Activated effector memory CD4-positive, alpha-beta T cell treated with Interleukin-2 at 50 U/mL for 16 hours (primary cell): Measurements from ENCODE around the gene NAT16.

ENCODE experiments used
- DNase-seq: peaks from one replicate; pipeline ENCODE4 v3.0.0-alpha.2; 2020

The NAT16 gene

DNA sequence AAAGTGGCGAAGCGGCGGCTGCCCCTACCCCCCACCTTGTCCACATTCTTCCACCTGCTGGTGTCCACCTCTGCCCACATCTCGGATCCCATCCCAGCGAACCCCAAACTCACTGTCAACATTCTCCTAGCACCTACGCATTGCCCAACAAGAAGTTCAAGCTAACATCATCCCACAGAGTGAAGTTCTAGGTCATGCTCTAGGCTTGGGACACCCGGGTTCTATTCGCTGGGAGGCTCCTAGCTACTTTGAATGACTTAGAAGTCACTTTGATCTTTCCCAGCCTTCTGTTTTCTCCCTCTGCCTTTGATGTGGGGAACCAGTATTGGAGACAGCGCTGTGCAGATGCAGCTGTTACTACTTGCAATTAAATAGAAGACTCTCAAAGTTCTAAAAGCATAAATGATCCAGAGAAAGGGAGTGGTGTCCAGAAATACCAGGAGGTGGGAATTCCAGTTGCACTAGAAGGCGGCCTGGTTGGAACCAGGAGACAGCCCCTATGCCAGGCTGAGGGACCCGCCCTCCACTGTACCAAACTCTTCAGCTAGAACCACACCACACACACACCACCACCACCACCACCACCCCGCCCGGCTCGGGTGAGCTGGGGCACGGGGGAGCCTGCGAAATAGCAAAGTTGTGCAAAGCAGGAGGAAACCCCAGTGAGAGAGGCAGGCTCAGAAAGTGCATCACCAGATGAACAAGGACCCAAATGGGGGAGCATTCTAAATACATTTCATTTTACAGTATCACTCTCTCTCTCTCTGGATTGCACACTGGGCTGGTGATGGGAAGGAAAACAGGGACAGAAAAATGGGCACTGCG lies 9.3 kb downstream of the NAT16 start:
- no peak for DNase-seq

DNA sequence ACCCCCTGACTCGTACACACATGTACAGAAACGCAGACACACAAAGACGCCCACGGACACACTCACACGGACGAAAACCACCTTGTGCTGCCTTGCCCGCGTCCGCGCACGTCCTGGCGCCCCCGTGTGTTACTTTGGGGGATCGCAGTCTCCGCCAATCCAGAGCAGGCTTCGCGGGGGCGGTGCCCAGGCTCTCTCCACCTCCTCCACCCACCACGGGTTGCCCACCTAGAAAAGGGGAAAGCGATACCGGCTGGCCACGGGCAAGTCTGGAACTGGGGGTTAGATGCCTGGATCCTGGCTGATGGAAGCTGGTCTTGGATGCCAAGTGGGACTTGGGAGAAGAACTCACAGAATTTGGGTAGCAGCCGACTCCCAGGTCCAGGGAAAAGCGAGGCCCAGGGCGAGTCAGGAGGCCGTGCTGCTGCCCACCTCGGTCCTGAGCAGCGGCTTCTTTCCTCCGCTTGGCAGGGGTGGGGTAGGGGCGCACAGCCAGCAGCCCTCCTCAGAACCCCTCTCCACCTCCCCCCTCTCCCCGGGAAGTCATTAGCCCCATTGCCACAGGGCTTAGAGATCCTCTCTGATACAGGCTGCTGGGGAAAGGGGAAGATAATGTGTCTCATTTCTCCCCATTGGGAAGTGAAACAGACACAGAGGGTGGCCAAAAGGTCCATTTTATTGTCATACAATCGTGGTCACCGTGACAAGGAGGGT lies 10.1 kb downstream of the NAT16 start:
- DNase-seq = peak; percentile 67

DNA sequence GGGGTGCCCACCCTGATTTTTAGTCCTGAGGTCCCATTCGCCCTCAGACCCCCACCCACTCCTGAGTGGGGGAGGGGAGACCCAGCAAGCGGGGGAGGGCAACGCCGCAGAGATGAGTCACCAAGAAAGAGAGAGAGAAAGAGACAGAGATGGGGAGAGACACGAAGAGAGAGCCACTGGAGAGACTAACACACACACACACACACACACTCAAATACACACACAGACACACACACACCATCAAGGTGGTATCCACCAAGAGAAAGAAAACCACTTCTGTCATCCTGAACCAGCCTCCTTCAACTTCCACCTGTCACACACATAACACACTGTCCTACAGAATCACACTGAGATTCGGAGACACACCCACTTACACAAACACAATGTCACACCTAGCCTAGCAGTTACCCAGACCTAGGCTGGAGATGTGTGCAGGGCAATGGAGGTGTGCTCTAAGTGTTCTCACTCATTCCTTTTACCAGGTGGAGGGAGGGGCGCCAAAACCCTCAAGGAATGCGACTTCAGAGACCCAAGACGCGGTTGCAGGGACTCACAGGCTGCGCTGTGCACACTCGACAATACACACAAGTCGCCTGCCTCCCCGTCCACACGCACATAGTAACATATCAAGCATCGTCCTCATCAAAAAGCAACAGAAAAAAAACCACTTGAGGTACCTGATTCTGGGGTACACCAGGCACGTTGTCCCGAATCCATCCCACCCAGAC lies 10.8 kb downstream of the NAT16 start:
- DNase-seq = no peak

DNA sequence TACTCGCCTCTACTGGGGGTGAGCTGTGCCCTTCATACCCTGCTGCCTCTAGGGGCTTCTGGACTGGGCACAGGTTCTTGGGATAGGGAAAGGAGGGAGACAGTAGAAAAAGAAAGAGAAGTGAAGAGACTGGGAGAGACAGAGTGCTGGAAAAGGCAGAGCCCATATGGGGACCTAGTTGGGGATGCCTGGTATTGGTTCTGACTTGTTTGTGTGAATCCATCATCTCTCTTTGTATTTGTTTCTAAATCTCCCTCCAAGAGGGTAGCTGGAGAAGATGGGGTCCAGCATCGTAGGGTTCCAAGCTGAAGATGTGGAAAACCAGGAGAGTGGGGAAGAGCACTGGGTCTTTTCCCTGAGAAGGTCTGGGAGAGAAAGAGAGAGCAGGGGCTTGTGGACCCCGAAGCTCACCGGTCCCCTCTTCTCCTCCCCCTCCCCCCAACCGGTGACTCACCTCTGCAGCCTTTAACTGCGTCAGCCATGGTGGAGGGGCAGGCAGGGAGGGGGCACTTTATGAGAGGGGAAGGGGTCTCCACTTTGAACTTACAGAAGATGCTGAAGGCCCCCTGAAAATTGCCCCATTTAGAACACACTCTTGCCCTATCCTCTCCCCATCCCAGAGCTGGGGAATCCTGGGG lies 11.6 kb downstream of the NAT16 start:
- no peak for DNase-seq

DNA sequence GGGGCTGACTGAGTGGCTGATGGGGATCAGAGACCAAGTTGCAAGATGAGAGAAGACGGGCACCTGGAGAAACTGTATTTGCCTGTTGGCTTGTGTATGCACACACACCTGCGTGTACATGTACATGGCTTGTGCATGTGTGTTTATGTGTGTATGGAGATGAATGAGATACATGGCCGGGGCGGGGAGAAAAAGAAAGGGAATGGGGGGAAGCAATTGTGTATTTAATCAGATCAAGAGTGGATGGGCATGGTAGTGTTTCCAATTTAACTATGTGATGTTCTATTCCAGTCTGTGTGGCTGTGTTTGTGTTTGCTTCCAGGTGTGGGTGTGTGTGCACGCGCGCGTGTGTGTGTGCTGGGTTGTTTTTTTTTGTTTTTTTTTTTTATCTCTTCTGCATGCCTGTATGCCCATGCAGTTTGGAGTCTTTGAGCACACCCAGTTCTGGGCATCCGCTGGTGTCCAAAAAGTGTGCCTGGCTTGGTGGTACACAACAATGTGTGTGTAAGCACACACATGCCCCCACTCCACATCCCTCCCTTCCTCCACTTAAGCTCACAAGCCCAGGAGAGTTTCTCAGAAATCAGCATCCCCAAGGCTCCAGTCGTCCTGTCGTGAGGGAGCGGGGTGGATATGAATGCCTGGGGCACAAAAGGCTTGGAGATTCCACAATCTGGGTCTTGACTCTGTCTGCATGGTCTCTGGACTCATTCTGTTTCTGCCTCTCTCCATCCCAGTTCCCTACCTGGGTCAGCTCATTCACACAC lies 12.3 kb downstream of the NAT16 start:
- DNase-seq = no peak

DNA sequence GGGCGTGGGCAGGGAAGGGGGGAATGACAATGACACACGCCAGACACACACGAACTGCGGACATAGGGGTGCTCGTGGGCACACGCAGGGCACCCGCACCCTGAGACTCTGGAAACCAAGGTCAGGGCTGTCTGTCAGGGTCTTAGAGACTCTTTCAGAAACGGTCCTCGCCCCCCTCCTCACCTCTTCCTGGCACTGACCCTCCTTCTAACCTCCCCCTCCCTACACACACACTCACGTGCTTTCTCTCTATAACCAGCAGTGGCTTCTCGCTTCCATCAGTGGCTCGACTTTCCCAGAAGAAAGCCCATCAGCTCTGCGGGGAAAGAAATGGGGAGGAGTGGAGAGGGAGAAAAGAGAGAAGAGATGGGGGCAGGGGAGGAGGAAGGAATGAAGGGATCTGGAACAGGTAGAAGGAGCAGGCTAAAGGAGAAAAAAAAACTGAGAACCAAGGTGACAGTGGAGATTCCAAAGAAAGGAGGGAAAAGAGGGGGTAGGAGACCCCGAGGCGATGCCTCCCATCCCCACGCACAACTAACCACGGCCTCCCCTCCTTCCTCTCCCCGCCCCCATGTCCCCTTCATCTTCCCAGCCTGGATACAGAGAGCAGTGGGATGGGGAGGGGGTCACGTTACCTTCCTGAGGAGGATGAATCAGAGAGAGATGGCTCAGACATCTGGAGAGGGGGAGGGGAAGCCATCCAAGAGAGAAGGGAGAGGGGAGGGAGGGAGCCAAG lies 13.0 kb downstream of the NAT16 start:
- DNase-seq = no peak

DNA sequence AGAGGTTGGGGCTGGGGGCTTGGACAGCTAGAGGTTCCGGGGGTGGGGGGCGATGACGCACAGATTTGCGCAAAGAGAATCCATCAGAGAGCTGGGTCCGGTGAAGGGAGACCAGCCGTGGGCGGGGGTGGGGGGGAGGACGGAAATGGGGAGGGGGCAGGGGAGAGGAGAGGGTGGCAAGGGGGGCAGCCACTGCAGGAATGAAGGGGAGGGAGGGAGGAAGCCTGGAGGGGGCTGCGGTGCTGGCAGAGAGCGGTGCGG lies 13.5 kb downstream of the NAT16 start:
- no peak for DNase-seq

DNA sequence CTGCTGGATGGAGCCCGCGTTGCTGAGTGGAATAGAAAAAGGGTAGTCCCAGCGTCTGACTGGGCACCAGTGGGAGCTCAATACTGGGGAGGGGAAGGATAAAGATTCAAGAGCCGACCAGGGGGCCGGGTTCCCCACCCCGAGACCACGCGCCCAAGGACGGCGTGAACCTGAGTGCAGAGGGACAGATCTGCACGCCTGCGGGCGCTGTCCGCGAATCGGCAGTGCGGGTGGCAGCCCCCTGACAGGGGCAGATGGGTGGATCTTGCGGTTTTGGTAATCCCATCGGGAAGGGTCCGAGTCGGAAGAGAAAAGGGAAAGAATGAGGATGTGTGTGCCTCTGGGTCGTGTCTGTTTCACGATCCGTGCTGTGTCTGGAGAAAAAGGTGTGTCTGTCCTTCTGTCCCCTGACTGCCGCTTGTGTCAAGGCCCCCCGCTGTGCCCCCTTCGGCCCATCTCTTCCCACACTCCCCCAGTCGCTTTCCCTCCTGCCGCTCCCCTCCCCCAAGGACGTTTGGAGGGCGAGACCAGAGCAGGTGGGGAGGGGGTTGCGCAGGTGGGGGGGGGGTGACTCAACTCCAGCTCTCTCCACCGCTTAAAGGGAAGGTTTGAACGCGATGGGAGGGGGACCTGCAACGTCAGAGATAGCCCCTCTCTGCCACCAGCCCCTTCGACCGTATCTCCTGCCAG lies 14.0 kb downstream of the NAT16 start:
- no peak for DNase-seq

DNA sequence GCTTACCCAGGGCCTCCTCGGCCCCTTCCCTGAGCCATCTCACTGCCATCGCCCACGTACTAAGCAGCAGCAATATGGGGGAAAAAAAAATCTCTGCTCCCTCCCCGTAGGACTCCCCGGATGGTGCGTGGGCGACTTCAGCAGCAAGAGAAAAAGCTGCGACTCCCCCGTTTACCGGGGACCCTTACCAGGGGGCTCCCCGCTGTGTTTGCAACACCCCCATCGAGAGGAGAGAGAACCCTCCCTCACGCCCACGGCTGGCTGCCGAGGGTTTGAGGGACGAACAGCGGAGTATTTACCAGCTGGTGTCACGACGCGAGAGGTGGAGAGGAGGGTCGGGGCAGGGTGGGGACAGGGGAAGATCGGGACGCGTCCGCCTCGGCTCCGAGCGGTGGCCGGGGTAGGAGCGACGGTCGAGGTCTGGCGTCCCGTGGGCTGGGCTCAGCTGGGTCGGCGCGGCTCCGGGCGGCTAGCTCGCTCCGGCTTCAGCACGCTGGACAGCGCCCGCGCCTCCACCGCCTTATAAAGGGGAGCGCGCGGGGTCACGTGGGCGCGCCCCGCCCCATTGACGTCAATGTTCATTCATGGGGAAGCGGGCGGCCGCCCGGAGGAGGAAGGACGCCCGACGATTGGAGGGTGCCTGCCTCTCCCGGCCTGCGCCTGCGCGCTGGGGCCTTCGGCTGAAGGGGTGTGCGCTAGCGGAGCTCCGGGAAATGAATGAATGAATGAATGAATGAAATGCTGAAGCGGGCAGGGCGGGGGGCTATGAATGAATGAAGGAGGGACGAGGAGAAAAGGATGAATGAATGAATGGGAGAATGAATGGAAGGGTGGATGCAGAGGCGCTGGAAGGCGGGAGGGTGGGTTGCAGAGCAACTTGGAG lies 14.8 kb downstream of the NAT16 start, which contains the start of gene VGF:
VGF (minus strand) TSS at position 495 of the 883 bp plus-strand sequence. CDS start 726 bp downstream, outside the sequence.
- peak; percentile 85 for DNase-seq

DNA sequence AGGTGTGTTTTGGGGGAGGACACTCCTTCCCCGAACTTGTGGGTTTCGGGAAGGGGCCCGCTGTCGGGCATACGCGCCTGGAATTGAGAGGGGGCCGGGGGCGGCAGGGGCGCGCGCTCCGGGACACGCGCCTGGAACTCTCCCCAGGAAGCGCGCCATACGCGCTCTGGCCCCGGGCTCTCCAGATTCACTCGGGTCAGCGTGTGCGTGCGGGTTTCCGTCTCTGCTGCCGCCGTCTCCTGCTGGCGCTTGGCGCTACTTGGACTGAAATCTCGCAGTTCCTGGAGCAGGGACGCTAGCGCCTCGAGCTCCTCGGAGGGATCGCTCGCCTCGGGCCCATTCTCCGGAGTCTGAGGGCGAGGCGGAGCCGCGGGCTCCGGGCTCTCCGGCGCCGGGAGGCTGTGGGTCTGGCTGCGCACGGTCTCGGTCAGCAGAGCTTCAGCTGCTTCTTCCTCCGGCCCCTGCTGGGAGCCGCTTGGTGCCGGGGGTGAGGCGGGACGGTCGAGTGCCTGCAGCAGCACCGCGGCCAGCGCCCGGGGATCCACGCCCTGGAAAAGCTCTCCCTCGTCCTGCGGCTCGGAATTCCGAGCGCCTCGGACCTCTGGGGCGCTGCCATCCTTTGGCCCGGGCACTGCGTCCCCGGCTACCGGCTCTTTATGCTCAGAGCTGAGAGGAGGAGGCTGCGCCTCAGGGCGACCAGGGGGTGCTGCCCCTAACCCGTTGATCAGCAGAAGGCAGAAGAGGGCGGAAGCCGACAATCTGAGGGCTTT lies 15.8 kb downstream of the NAT16 start:
- DNase-seq = no peak

DNA sequence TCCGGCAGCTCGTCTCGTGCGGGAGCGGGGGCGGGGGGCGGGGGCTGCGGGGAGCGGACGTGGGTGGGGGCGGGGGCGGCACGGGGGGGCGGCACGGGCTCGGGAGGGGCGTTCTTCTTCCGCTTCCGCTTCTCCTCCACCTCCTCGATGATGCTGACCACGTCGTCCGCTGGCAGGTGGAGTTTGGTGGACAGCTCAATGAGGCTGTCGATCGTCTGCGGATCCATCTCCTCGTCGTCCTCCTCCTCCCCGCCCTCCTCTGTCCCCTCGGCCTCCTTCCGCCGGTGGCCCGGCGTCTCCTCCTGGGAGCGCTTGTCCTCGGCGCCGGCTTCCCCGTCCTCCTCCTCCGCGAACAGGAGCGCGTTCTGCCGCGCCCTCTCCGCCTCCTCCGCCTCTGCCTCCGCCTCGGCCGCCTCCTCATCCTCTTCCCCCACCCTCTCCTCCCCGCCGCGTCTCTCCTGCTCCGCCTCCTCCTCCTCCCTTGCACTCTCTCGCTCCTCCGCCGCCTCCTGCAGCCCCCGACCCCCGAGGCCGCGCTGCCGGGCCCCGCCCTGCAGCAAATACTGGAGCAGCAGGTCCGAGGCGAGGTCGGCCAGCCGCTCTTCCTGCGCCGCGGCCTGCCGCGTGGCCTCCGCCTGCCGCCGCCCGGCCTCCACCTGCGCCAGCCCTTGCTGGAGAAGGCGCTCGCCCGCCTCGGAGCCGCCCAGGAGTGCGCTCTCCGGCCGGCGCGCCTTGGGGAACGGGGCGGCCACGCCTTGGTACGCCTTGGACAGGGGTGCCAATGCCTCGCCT lies 16.6 kb downstream of the NAT16 start:
- DNase-seq = no peak

DNA sequence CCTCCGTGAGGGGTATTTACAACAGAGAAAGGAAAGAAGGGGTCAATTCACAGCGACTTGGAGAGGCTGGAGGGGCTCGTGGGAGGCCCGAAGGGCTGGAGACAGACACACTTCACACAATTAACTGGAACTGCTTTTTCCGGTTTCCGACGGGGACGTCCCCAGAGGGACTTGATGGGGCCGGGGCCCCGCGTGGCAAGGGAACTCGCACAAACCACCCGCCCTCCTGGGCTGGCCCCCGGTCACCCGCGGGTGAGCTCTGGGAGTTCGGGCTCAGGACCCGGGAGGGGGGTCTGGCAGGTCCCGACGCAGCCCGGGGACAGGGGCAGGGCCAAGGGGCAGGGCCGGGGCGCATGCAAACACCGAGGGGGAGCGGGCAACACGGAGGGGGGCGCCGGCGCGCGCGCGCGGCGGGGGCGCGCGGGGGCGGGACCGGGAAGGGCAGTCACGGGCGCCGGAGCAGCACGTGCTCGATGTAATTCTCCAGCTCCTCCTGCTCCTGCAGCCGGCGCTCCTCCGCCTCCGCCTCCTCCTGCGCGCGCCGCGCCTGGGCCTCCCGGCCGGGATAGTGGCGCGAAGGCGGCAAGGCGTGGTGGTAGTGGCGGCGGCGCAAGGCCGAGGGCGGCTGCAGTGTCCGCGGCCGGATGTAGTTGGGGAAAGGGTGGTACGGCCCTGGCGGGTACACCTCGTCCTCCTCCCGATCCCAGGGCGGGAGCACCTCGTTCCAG lies 17.4 kb downstream of the NAT16 start:
- no peak for DNase-seq

DNA sequence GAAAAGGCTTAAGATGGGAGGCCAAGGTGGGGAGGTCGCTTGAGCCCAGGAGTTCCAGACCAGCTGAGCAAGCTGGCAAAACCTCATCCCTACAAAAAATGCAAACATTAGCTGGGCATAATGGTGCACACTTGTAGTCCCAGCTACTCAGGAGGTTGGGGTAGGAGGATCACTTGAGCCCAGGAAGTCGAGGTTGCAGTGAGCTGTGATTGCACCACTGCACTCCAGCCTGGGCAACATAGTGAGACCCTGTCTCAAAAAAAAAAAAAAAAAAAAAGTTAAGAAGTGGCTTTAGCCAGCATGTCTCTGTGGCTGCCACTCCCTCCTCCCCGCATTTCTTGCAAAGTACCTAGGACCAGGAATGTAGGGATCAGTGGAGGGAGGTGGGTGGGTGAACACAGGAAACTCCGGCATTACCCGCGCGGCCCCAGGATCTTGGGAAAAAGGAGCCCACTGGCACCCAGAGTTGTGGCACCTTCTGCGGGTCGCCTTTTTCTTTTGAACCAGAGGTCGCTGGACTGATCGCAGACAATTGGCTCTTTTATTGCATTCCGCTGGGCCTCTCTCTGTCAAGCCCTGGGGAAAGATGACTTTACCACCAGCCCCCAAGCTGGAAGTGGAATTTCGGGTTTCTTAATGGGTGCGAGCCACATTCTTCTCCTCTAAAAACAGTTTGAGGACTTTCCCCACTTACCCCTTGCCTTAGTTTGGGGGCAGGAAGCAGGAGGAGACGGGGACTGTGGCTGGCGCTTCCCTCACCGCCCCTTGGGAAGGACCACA lies 18.2 kb downstream of the NAT16 start:
- DNase-seq = no peak

DNA sequence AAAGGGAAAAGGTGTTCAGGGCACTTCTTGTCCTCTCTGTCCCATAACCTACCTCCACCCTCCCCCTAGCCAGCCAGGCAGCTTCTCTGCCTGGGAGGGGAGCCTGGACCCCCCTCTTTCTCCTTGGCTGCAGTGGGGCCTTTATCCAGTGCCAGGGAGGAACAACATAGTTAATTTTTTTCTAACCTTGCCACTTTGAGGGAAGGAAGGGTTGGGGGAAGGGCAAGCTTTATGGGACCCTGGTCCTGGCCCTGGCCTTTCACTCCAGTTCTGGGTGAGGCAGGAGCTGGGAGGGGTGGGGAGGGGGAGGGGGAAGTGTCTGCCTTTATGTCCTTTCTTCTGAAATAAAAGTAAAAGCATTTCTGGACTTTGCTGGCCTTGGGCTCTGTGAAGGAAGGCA lies 19.2 kb downstream of the NAT16 start:
- DNase-seq = no peak

DNA sequence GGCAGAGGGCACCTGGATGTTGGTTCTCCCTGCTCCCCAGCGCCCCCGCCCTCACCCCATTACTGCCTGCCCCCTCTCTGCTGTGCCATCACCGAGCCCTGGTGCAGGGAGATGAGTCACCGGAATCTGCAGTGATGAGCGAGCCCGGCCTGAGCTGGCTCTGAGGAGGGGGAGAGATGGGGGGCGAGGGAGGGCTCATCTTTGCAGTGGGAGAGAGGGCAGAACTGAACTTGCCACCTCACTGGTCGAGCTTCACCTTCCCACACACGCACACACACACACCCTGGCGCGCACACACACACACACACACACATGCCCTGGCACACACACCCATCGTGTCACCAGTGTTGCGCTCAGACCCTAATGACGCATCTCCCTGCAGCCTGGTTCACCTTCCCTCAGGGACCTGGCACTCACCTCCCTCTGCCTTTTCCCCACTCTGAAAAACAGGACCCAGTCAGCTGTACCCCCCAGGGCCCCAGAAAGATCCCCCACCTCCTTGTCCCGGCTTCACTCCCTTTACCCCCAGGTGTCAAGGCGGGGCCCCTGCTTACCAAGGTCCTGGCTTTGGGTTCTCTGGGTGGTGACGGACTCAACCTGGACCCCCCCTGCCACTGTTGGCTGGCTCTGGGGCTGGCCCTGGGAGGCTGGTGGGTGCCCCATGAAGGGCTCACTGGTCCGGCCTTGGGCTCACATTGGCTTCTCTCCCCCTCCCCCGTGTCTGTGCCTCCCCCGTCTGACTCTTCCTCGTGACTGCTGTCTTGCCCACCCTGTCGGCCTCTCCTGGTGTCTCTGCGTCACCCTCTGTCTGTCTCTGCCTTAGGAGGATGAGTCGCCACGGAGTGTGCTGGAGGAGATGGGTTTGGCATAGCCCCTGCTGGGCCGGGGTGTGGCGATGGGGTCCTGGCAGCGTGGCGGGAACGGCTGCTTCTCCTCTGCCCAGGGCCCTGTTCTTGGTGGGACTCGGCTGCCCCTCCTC lies 20.1 kb downstream of the NAT16 start:
- no peak for DNase-seq
